Naive B cell (primary cell): ENCODE results near the gene RAB11FIP5. TPM values are rescaled to one million over a fixed set of nuclear protein-coding genes. Genes with fewer than 3 reads are reported as not detected.
"Not testable (repeated sequence)": the region's sequence is repeated elsewhere in the genome, so short reads cannot be mapped to it uniquely, and the experiment has no call there.

Source experiments
- ATAC-seq, 2 donors: fragments of 150-1000 bp; cut with Tn5 transposase; 2 replicates each; pipeline ENCODE4 v1.10.0; 2021; ENCODE audit warnings: low read depth in 2 of 2, mild to moderate bottlenecking in 2 of 2, moderate library complexity in 2 of 2
- DNase-seq: peaks from one replicate; pipeline ENCODE4 v3.0.0; 2022
- H3K27ac Mint-ChIP-seq, 6 donors: one replicate each; pipeline ENCODE4 v1.8.0; 2020 to 2022; ENCODE audit warnings: mild to moderate bottlenecking in 6 of 6, mixed read lengths in 6 of 6, moderate library complexity in 5 of 6, inconsistent platforms in 2 of 6
- H3K27me3 Mint-ChIP-seq, 3 donors: one replicate each; pipeline ENCODE4 v1.8.0; 2021 to 2022; ENCODE audit warnings: mixed read lengths in 3 of 3, mild to moderate bottlenecking in 1 of 3
- H3K36me3 Mint-ChIP-seq, 2 donors: one replicate each; pipeline ENCODE4 v1.8.0; 2020 to 2022; ENCODE audit warnings: mixed read lengths in 2 of 2, inconsistent platforms in 1 of 2, mild to moderate bottlenecking in 1 of 2
- H3K4me1 Mint-ChIP-seq, 3 donors: one replicate each; pipeline ENCODE4 v1.8.0; 2020 to 2022; ENCODE audit warnings: mixed read lengths in 3 of 3, inconsistent platforms in 1 of 3, mild to moderate bottlenecking in 1 of 3, moderate library complexity in 1 of 3
- H3K4me3 Mint-ChIP-seq, 8 donors: one replicate each; pipeline ENCODE4 v1.8.0; 2020 to 2022; ENCODE audit warnings: mild to moderate bottlenecking in 8 of 8, mixed read lengths in 8 of 8, moderate library complexity in 8 of 8, inconsistent platforms in 2 of 8
- H3K9me3 Mint-ChIP-seq, 7 donors: one replicate each; pipeline ENCODE4 v1.8.0; 2020 to 2022; ENCODE audit warnings: mixed read lengths in 7 of 7, mild to moderate bottlenecking in 5 of 7, inconsistent platforms in 2 of 7, moderate library complexity in 1 of 7
- polyA plus RNA-seq, 6 donors: library from polyadenylated mRNA; unstranded; fragments of 300-500 nt; fragmentation: Illumina TruSeq; gene quantifications; one replicate each; pipeline ENCODE4 v1.2.3, GENCODE V29; 2021; ENCODE audit warnings: low read depth in 6 of 6

The RAB11FIP5 gene
- polyA plus RNA-seq, 6 donors from 2014 or later, result 2.0 to 3.6 (median 2.4) TPM; not detected in 1

DNA sequence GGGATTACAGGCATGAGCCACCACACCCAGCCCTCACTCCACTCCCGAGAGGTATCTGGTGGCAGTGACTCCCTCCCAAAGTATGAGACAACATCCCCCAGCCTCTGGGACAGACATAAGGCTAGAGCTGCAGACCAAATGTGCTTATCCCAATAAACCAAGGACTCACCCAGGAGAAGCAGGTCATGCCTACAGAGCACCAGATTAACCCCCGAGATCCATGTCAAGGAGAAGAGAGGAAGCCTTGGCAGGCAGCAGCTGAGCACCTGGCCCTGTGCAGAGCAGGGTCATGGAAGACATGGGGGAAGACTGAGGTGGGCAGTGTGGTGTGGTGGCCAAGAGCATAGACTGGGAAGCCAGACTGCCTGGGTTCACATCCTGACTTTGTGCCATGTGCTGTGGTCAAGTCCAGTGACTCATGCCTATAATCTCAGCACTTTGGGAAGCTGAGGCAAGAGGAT lies 7.2 kb downstream of the RAB11FIP5 start:
- Mint-ChIP-seq H3K36me3 (no peaks in the 10 kb centered on the region), H3K27me3 (peaks cover 0 to 10% (median 0%) of the 10 kb centered on the region in 3 donors), H3K9me3 (no peaks in the 10 kb centered on the region), H3K4me3 (peak overlapping the region in 1 of 8 donors; percentile 29), H3K4me1 (peaks cover 1 to 9% (median 3%) of the 10 kb centered on the region in 3 donors), H3K27ac (no peak overlapping the region)
- no peak for ATAC-seq
- no peak for DNase-seq

DNA sequence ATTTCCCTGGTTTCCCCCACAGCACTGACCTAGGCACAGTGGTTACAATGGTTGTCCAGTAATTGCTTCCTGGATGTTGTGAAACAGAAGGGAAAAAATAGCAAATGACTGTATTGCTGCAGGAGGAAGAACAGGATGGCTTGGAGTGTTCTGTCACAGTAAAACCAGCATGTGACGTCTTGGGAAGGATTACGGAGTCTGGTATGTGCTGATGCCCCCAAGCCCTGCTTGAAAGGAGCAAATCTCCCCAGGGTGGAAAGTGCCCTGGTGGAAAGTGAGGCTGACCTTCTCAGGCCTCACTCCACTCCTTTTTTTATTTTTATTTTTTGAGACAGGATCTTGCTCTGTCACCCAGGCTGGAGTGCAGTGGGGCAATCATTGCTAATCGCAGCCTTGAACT lies 7.8 kb downstream of the RAB11FIP5 start:
- no peaks in the 10 kb centered on the region for H3K9me3 Mint-ChIP-seq
- no peaks in the 10 kb centered on the region for H3K36me3 Mint-ChIP-seq
- DNase-seq (no peak), ATAC-seq (no peak)
- H3K4me3 Mint-ChIP-seq, result no peak overlapping the region
- peaks cover 0 to 9% (median 3%) of the 10 kb centered on the region in 3 donors for H3K4me1 Mint-ChIP-seq
- H3K27ac Mint-ChIP-seq, result no peak overlapping the region
- peaks cover 0 to 8% (median 0%) of the 10 kb centered on the region in 3 donors for H3K27me3 Mint-ChIP-seq

GRCh38 chr2:73103018-73103542 lies 9.7 kb downstream of the RAB11FIP5 start:
- Mint-ChIP-seq H3K27me3 (peaks cover 0 to 8% (median 0%) of the 10 kb centered on the region in 3 donors), H3K27ac (peak overlapping the region in 1 of 6 donors; percentile 22), H3K9me3 (no peaks in the 10 kb centered on the region), H3K36me3 (no peaks in the 10 kb centered on the region), H3K4me1 (peaks cover 0 to 9% (median 0%) of the 10 kb centered on the region in 3 donors), H3K4me3 (no peak overlapping the region)
- no peak for DNase-seq
- ATAC-seq, result no peak

DNA sequence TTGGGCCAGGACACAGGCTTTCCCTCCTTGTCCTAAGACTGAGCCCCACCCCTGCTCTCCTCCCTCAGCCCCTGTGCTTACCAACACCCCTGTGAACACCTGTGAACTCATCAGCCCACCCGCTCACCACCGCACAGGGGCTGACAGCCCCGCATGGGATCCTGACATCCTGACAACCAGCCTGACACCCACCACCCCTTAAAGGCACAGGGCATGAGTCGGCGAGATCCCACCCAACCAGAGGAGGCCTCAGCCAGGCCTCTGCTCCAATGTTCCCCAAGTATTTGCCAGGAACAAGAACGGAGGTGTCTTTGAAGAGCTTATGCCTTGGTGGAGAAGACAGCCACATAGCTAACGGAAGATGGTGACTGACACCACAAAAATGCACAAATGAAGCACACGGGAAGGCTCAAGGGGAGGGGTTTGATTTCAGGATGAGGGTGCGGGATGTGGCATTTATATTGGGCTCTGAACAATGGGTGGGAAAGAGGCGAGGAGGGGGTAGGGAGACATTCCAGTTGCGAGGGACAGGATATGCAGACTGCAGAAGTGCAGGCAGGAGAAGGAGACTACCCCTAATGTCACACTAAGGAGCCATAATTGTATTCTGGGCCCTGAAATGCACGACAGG lies 11.0 kb downstream of the RAB11FIP5 start:
- no peak overlapping the region for H3K4me3 Mint-ChIP-seq
- H3K36me3 Mint-ChIP-seq, result no peaks in the 10 kb centered on the region
- peak overlapping the region in 1 of 6 donors; percentile 33 for H3K27ac Mint-ChIP-seq
- H3K4me1 Mint-ChIP-seq, result peaks cover 0 to 3% (median 0%) of the 10 kb centered on the region in 3 donors
- H3K9me3 Mint-ChIP-seq, result no peaks in the 10 kb centered on the region
- H3K27me3 Mint-ChIP-seq, result no peaks in the 10 kb centered on the region
- DNase-seq (no peak), ATAC-seq (no peak)

DNA sequence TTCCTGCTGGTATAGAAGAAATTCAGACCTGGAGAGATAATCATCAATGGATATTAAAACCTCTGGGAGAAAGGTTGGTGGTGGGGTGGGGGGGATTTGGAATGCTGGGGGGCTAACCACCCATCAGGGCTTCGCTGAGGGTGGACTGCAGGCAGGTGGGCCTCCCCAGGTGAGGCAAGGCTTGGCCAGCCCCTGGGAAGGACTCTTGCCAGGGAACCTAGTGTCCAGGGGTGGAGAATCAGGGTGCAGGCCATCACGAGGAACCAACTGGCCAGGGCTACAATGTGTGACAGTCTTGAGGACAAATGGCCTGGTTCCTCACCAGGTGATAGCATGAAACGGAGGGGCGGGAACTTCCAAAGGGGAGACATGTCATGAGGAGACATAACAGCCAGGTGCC lies 11.8 kb downstream of the RAB11FIP5 start:
- H3K9me3 Mint-ChIP-seq, result no peaks in the 10 kb centered on the region
- H3K4me3 Mint-ChIP-seq, result no peak overlapping the region
- H3K4me1 Mint-ChIP-seq, result no peaks in the 10 kb centered on the region
- no peak for ATAC-seq
- DNase-seq, result no peak
- H3K27ac Mint-ChIP-seq, result peak overlapping the region in 1 of 6 donors; percentile 79
- H3K27me3 Mint-ChIP-seq, result no peaks in the 10 kb centered on the region
- no peaks in the 10 kb centered on the region for H3K36me3 Mint-ChIP-seq

DNA sequence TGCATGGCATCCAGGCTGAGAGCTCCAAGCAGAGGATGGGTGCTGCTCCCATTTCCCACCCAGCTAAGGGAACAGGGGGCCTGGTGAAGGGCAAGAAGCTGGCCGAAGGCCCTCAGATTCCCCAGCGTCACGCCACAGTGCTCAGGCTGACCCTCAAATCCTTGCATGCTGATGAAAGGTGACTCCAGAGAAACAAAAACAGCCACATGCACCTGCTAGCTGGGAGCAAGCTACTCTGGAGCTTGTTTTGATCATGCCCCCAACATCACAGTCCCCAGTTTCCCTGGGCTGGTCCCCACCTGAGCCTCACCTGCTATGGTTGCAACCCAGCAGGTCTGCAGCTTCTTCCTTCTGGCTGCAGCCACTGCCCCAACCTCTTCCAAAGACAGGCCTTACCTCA lies 13.3 kb downstream of the RAB11FIP5 start:
- Mint-ChIP-seq H3K36me3 (no peaks in the 10 kb centered on the region), H3K27me3 (no peaks in the 10 kb centered on the region), H3K9me3 (no peaks in the 10 kb centered on the region), H3K4me1 (no peaks in the 10 kb centered on the region), H3K27ac (no peak overlapping the region), H3K4me3 (no peak overlapping the region)
- no peak for DNase-seq
- no peak for ATAC-seq

- Mint-ChIP-seq H3K9me3 (no peaks in the 10 kb centered on the region), H3K27me3 (no peaks in the 10 kb centered on the region), H3K36me3 (no peaks in the 10 kb centered on the region), H3K27ac (no peak overlapping the region), H3K4me1 (no peaks in the 10 kb centered on the region), H3K4me3 (no peak overlapping the region)
- DNase-seq (no peak), ATAC-seq (no peak)
Observed at GRCh38 chr2:73095910-73096309, 16.8 kb downstream of the RAB11FIP5 start.

GRCh38 chr2:73093601-73094218 lies 19.0 kb downstream of the RAB11FIP5 start:
- not testable (repeated sequence) for ATAC-seq, DNase-seq, H3K27me3 Mint-ChIP-seq, H3K9me3 Mint-ChIP-seq, H3K36me3 Mint-ChIP-seq, H3K27ac Mint-ChIP-seq, H3K4me1 Mint-ChIP-seq
- H3K4me3 Mint-ChIP-seq, result peak overlapping the region in 1 of 8 donors; percentile 65

- H3K9me3 Mint-ChIP-seq, result no peaks in the 10 kb centered on the region
- H3K4me1 Mint-ChIP-seq, result no peaks in the 10 kb centered on the region
- ATAC-seq, result no peak
- H3K4me3 Mint-ChIP-seq, result no peak overlapping the region
- H3K36me3 Mint-ChIP-seq, result no peaks in the 10 kb centered on the region
- no peak for DNase-seq
- no peaks in the 10 kb centered on the region for H3K27me3 Mint-ChIP-seq
- peak overlapping the region in 2 of 6 donors; percentile 57 to 76 for H3K27ac Mint-ChIP-seq
Observed at GRCh38 chr2:73092146-73092783, 20.5 kb downstream of the RAB11FIP5 start.

DNA sequence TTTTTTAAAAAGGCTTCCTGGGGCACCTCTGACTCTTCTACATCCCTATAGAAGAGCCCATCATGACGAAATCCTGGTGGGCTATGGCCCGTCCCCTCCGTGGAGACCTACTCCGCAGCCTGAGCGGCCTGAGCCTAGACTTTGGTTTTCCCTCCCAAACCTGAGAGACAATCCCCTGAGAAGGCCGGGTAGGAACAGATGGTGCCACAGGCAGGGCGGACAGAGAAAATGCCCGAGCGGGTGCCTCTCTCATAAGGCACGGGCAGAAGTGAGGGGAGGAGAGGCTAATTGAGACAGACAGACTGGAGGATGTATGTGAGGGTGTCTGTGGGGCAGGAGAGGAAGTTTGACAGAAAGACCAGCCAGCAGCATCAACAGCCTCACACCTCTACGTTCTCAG lies 21.1 kb downstream of the RAB11FIP5 start:
- H3K4me1 Mint-ChIP-seq, result no peaks in the 10 kb centered on the region
- ATAC-seq, result no peak
- H3K4me3 Mint-ChIP-seq, result no peak overlapping the region
- no peak for DNase-seq
- no peaks in the 10 kb centered on the region for H3K36me3 Mint-ChIP-seq
- H3K27ac Mint-ChIP-seq, result peak overlapping the region in 1 of 6 donors; percentile 57
- H3K27me3 Mint-ChIP-seq, result no peaks in the 10 kb centered on the region
- H3K9me3 Mint-ChIP-seq, result no peaks in the 10 kb centered on the region

- H3K4me3 Mint-ChIP-seq, result no peak overlapping the region
- H3K27ac Mint-ChIP-seq, result no peak overlapping the region
- no peaks in the 10 kb centered on the region for H3K36me3 Mint-ChIP-seq
- no peaks in the 10 kb centered on the region for H3K27me3 Mint-ChIP-seq
- DNase-seq, result no peak
- no peaks in the 10 kb centered on the region for H3K9me3 Mint-ChIP-seq
- ATAC-seq, result no peak
- H3K4me1 Mint-ChIP-seq, result no peaks in the 10 kb centered on the region
Observed at GRCh38 chr2:73091164-73091563, 21.6 kb downstream of the RAB11FIP5 start.

DNA sequence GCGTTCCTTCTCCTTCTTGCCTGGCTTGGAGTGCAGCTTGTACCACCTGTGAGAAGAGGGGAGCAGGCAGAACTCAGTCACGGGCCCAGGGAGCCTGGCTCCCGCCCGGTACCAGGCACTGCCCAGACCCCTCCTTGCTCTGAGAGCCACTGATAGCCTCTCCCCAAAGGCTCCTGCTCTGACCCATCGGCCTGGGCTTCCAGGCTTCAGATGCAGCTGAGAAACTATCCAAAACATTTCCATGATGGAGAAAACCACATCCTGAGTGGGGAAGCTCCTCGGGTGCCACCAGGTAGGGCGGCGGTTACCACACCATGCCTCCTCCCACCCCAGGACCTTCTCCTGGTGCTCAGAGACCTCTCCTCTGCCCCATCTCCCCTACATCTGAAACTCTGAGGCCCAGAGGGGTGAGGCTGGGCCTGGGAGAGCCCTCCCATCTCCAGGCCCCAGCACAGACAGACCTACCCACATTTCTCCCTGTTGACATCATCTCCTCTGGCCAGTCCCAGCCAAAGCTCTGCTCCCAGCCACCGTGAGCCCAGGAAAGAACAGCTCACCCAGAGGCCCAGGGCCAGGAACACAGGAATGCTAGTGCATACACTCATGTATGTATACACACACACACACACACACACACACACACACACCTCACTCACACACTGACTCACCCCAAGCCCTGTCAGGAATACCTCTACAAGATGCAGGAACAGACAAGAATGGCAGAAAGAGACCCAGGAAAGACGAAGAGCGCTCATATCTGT lies 23.3 kb downstream of the RAB11FIP5 start:
- DNase-seq (no peak), ATAC-seq (no peak)
- Mint-ChIP-seq H3K4me3 (no peak overlapping the region), H3K27ac (peak overlapping the region in 1 of 6 donors; percentile 45), H3K36me3 (no peaks in the 10 kb centered on the region), H3K9me3 (no peaks in the 10 kb centered on the region), H3K4me1 (peaks cover 0 to 5% (median 0%) of the 10 kb centered on the region in 3 donors), H3K27me3 (peaks cover 0 to 3% (median 0%) of the 10 kb centered on the region in 3 donors)

DNA sequence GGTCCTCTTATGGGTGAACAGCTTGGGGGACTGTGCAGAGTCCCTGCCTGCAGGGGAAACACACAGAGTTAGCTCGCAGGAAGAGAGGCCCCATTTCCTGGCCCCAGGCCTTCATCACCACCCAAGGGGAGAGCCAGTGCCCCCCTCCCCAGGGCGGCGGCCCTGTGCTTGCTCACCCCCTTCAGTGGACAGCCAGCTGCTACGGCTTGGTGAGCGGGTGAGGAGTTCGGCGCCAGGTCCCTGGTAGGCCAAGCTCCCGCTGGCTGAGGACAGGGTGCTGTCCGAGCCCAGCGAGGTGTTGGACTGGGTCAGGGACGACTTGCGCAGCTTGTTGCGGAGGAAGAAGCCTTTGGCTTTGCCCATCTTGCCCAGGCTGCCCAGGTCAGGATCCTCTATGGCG lies 24.0 kb downstream of the RAB11FIP5 start:
- Mint-ChIP-seq H3K27ac (no peak overlapping the region), H3K9me3 (no peaks in the 10 kb centered on the region), H3K4me3 (no peak overlapping the region), H3K4me1 (peaks cover 0 to 5% (median 0%) of the 10 kb centered on the region in 3 donors), H3K36me3 (no peaks in the 10 kb centered on the region), H3K27me3 (peaks cover 0 to 3% (median under 1%) of the 10 kb centered on the region in 3 donors)
- ATAC-seq, result no peak
- DNase-seq, result no peak
